Activated T-helper 1 cell treated with Interleukin-2 at 50 U/mL for 16 hours (primary cell): ENCODE data around the gene KRT37.

ENCODE experiments used
- DNase-seq: peaks from one replicate; pipeline ENCODE4 v3.0.0-alpha.2; 2020; ENCODE audit warnings: low read depth

Gene KRT37

GRCh38 chr17:41424111-41424635, at the start of gene KRT37:
Gene KRT37, minus strand, starts transcription at chr17:41424585. Its CDS starts 62 bp downstream, at chr17:41424523.
- DNase-seq = no peak

DNA sequence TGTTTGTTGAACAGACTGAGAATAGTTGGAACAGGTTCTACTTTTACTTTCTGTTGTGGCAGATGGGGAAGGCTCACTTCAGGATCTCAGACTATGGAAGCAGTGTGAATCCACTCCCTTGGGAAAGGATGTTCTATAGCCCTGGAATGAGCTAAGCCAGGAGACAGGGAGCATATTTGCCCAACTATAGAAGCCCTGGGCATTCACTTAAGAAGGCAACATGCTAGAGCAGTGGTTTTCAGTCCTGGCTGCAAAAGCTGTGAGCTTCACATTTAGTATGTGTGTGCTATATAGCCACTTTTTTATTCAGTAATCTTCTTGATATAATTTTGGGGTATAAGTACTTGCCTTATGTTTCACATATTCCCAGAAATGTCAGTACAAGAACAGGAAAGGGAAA, 44.0 kb upstream of the KRT37 start:
- no peak for DNase-seq

- DNase-seq = no peak
These were observed 43.2 kb upstream of the KRT37 start for GRCh38 chr17:41467561-41467960.

- DNase-seq = no peak
These were observed 42.6 kb upstream of the KRT37 start, which contains the start of gene KRT32 for GRCh38 chr17:41466988-41467387. Gene KRT32, minus strand, starts transcription at chr17:41467386. Its CDS starts 61 bp downstream, at chr17:41467325.

- DNase-seq = no peak
These were observed 40.3 kb upstream of the KRT37 start for GRCh38 chr17:41464682-41465081.

DNA sequence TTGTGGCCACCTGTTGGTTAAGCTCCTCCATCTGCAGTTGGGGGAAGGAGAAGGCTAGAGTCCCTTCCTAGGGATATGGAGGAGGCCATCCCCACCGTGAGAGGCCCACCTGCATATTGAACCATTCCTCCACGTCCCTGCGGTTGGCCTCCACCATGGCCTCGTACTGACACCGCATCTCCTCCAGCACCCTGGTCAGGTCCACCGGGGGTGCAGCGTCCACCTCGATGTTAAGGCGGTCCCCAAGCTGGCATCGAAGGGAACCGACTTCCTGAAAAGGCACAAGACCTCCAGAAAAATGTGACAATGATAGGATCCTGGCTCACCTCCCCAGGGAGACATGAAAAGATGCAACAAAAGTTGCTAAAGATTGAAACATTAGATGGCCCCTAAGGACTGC, 39.8 kb upstream of the KRT37 start:
- DNase-seq = no peak

- DNase-seq = no peak
These were observed 39.4 kb upstream of the KRT37 start for GRCh38 chr17:41463746-41464145.

GRCh38 chr17:41462705-41463104, 38.3 kb upstream of the KRT37 start:
- no peak for DNase-seq

GRCh38 chr17:41457676-41458075, 33.3 kb upstream of the KRT37 start:
- no peak for DNase-seq

- no peak for DNase-seq
These were observed 31.8 kb upstream of the KRT37 start for GRCh38 chr17:41456204-41456603.

- no peak for DNase-seq
These were observed 30.9 kb upstream of the KRT37 start for GRCh38 chr17:41455236-41455635.

- no peak for DNase-seq
These were observed 28.7 kb upstream of the KRT37 start for GRCh38 chr17:41453066-41453465.

DNA sequence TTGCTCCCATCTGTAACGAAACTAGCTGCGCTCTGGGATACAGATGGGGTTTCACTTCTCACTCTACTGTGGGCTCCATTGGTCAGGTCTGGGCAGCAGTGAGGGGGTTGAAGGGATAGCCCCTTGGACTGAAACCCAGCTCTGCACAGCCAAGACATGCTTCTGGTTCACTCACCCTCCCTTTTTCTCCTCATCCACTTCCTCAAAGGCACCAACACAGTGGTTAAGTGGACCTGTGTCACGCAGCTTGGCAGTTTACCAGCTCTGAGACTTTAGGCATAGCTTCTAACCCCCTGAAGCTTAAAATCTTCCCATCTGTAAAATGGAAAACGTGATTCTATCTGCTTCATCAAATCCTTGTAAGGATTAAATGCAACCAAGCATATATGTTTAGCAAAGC, 27.9 kb upstream of the KRT37 start:
- DNase-seq = no peak

GRCh38 chr17:41451154-41451728, 26.9 kb upstream of the KRT37 start:
- DNase-seq = no peak

- no peak for DNase-seq
These were observed 24.6 kb upstream of the KRT37 start for GRCh38 chr17:41449008-41449407.

- DNase-seq = no peak
These were observed 24.1 kb upstream of the KRT37 start for GRCh38 chr17:41448506-41448905.

- no peak for DNase-seq
These were observed 22.4 kb upstream of the KRT37 start for GRCh38 chr17:41446806-41447205.

- DNase-seq = no peak
These were observed 20.3 kb upstream of the KRT37 start for GRCh38 chr17:41444640-41445039.

DNA sequence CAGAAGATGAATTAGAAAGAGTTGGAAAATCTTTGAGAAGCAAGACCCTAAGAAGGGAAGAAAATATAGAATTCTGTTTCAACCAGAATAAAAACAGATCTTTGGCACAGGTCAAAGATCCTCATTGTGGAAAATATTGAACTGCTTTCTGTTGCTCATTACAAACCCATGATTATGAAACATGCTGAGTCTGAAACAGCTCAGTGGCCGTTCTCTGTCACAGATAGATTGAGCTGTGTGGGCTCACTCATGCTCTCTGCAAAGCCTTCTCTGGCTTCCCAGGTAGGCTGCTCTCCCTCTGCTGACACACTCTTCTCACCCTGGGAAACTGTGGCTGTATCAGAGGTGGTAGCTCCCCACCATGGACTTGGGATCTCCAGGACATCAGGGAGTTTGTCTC, 19.8 kb upstream of the KRT37 start:
- no peak for DNase-seq

GRCh38 chr17:41442739-41443138, 18.4 kb upstream of the KRT37 start:
- DNase-seq = no peak

- no peak for DNase-seq
These were observed 16.2 kb upstream of the KRT37 start, which contains the start of gene KRT38 for GRCh38 chr17:41440531-41441033. Gene KRT38, minus strand, starts transcription at chr17:41440983. Its CDS starts 62 bp downstream, at chr17:41440921.

- DNase-seq = no peak
These were observed 15.0 kb upstream of the KRT37 start for GRCh38 chr17:41439375-41439774.

GRCh38 chr17:41437769-41438168, 13.4 kb upstream of the KRT37 start:
- DNase-seq = no peak

GRCh38 chr17:41437254-41437653, 12.9 kb upstream of the KRT37 start:
- DNase-seq = no peak
